Rectal smooth muscle tissue (tissue), 1 donor: Measurements from ENCODE around the gene PPP2R1A.

Experiments used
- H3K27ac ChIP-seq: one replicate; pipeline ENCODE4 v1.7.0; 2013; ENCODE audit warnings: low read depth, low read length, inconsistent platforms
- H3K27me3 ChIP-seq: one replicate; pipeline ENCODE4 v1.7.0; 2013; ENCODE audit warnings: low read length; ENCODE audit not compliant: control insufficient read depth, insufficient read depth
- H3K36me3 ChIP-seq: one replicate; pipeline ENCODE4 v1.7.0; 2013; ENCODE audit warnings: low read length; ENCODE audit not compliant: control insufficient read depth, insufficient read depth
- H3K4me1 ChIP-seq: one replicate; pipeline ENCODE4 v1.7.0; 2013; ENCODE audit warnings: low read length; ENCODE audit not compliant: control insufficient read depth, insufficient read depth
- H3K4me3 ChIP-seq: one replicate; pipeline ENCODE4 v1.7.0; 2013; ENCODE audit warnings: low read length
- H3K9ac ChIP-seq: one replicate; pipeline ENCODE4 v1.7.0; 2013; ENCODE audit warnings: low read length

PPP2R1A gene

DNA sequence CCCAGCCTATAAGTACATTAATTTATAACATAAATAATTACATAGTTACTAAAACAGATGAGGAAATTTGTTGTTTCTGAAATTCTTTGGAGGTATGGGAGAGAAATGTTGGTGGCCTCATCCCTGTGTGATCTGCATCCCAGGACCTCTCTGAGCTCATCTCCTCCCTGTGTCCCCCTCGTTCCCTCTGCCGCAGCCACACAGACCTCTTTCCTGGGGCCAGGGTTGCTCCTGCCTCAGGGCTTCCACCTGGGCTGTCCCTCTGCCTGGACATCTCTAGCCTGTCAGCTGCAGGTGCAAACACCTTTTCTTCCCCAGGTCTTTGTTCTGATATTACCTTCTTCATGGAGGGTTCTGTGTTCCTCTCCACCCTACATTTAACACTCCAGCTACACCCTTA lies 83.4 kb downstream of the PPP2R1A start:
- peaks cover 6% of the 10 kb centered on the region for H3K4me1 ChIP-seq
- H3K4me3 ChIP-seq: no peak overlapping the region
- no peaks in the 10 kb centered on the region for H3K27me3 ChIP-seq
- no peak overlapping the region for H3K27ac ChIP-seq
- no peak overlapping the region for H3K9ac ChIP-seq
- H3K36me3 ChIP-seq: peaks cover 10% of the 10 kb centered on the region

GRCh38 chr19:52274191-52274590 lies 84.3 kb downstream of the PPP2R1A start:
- H3K4me3 ChIP-seq: no peak overlapping the region
- H3K27ac ChIP-seq: no peak overlapping the region
- peaks cover 3% of the 10 kb centered on the region for H3K4me1 ChIP-seq
- H3K36me3 ChIP-seq: peaks cover 10% of the 10 kb centered on the region
- no peaks in the 10 kb centered on the region for H3K27me3 ChIP-seq
- H3K9ac ChIP-seq: no peak overlapping the region

DNA sequence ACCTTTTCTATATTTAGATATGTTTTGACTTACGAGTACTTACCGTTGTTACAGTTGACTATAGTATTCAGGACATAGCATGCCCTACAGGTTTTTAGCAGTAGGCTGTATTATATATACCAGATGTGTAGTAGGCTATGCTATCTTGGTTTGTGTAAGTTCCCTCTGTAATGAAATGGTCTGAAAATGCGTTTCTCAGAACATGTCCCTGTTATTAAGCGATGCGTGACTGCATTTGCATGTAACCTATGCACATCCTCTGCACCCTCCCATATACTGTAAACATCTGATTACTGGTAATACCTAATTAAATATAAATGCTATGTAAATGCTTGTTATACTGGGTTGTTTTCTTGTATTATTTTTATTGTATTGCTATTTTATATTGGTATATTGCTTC lies 86.1 kb downstream of the PPP2R1A start:
- Histone ChIP-seq H3K4me3 (no peak overlapping the region), H3K27ac (no peak overlapping the region), H3K27me3 (no peaks in the 10 kb centered on the region), H3K36me3 (peaks cover 7% of the 10 kb centered on the region), H3K9ac (no peak overlapping the region), H3K4me1 (no peaks in the 10 kb centered on the region)

GRCh38 chr19:52277471-52277870 lies 87.6 kb downstream of the PPP2R1A start:
- Histone ChIP-seq H3K9ac (no peak overlapping the region), H3K36me3 (peaks cover 7% of the 10 kb centered on the region), H3K27ac (no peak overlapping the region), H3K27me3 (no peaks in the 10 kb centered on the region), H3K4me1 (no peaks in the 10 kb centered on the region), H3K4me3 (no peak overlapping the region)
